Activated CD4-positive, alpha-beta T cell treated with anti-CD3 and anti-CD28 coated beads, Interleukin-2, amount 10 ng/mL, durations not matched to agents 7 days and 5 days (primary cell): ENCODE data around the gene FBXO10. TPM values are rescaled to one million over a fixed set of nuclear protein-coding genes. Genes with fewer than 3 reads are reported as not detected.
A peak's percentile ranks its signal among the peaks of the same experiment; 100 is the strongest.

Source experiments
- CTCF ChIA-PET: fragments of 350-600 bp; sonication (Branson Sonifier 250); formaldehyde crosslinking; loops from one replicate; lab custom pipeline; 2021; ENCODE audit warnings: antibody characterized with exemption; lab: Charles Lee
- POLR2A ChIA-PET: fragments of 350-600 bp; sonication (Branson Sonifier 250); formaldehyde crosslinking; loops from one replicate; lab custom pipeline; 2021; ENCODE audit warnings: antibody characterized with exemption; lab: Charles Lee
- DNase-seq: peaks from one replicate; pipeline ENCODE4 v3.0.0-alpha.2; 2020
- H3K27ac Mint-ChIP-seq: one replicate; pipeline ENCODE4 v1.8.0; 2021; ENCODE audit warnings: mild to moderate bottlenecking, moderate library complexity, mixed read lengths
- H3K27me3 Mint-ChIP-seq: one replicate; pipeline ENCODE4 v1.8.0; 2021; ENCODE audit warnings: mixed read lengths
- H3K36me3 Mint-ChIP-seq: one replicate; pipeline ENCODE4 v1.8.0; 2021; ENCODE audit warnings: low read depth, mixed read lengths
- H3K4me1 Mint-ChIP-seq: one replicate; pipeline ENCODE4 v1.8.0; 2021; ENCODE audit warnings: mixed read lengths
- H3K4me3 Mint-ChIP-seq: one replicate; pipeline ENCODE4 v1.8.0; 2021; ENCODE audit warnings: mild to moderate bottlenecking, moderate library complexity, mixed read lengths
- H3K9me3 Mint-ChIP-seq: one replicate; pipeline ENCODE4 v1.8.0; 2021; ENCODE audit warnings: mixed read lengths
- total RNA-seq, 2 experiments: library from RNA; stranded (reverse); gene quantifications; one replicate each; pipeline ENCODE4 v1.2.3, GENCODE V29; 2021

Gene FBXO10, protein sequence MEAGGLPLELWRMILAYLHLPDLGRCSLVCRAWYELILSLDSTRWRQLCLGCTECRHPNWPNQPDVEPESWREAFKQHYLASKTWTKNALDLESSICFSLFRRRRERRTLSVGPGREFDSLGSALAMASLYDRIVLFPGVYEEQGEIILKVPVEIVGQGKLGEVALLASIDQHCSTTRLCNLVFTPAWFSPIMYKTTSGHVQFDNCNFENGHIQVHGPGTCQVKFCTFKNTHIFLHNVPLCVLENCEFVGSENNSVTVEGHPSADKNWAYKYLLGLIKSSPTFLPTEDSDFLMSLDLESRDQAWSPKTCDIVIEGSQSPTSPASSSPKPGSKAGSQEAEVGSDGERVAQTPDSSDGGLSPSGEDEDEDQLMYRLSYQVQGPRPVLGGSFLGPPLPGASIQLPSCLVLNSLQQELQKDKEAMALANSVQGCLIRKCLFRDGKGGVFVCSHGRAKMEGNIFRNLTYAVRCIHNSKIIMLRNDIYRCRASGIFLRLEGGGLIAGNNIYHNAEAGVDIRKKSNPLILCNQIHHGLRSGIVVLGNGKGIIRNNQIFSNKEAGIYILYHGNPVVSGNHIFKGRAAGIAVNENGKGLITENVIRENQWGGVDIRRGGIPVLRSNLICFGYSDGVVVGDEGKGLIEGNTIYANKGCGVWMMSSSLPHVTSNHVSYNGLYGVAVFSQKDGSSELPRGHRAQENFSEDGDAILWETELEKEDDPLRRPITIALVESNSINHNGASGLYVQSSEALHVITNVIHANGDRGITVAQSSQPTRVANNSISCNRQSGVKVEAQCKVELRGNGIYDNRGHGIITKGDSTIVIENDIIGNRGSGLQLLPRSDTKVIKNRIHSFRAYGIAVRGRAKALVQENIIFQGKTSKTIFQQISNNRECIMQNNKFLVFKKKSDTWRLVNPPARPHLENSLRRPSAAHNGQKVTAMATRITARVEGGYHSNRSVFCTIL
- total RNA-seq, result 1 to 10 TPM; 2.6 TPM

DNA sequence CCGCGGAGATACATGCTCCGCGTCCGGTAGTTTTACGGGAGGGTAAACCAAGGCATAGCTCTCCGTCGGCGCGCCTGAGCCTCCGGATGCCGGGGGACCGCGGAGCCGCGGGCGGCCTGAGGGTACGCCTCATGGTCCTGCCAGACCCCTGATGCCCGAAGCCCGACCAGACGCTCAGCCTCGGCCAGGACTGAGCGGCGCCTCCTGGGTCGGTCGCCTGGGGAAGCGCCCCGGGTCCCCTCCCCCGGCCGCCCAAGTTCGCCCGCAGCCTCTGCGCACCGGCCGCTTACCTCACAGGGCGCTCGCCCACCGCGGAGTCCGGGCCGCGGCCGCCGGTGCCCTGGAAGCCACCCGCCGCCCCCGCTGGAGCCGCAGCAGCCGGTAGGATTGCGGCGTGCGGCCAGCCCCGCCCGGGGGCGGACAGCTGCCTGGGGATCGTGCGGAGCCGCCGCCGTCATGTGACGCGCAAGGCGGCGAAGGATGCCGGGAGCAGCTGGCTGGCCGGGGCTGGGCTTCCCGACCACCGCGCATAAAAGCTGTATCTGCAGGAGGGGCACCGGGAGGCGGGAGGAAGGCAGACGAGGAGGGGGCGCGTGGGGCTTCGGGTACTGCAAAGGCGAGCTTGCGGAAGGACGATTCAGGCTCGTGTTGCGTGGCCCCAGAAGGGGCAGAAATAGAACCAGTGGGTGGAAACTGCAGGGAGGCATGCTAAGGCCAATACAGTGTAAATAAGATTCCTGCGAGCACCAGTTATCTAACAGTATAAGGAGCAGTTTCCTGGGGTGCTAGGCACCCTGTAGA, at the start of gene FBXO10:
Gene FBXO10 (minus strand): TSS at position 460 of the 801 bp plus-strand sequence. CDS start 34,612 bp downstream, outside the sequence.
- Mint-ChIP-seq H3K4me1 (peaks cover 19% of the 10 kb centered on the region), H3K27ac (peak within 1 kb of the TSS; percentile 84), H3K4me3 (peak within 1 kb of the TSS; percentile 84), H3K9me3 (no peaks in the 10 kb centered on the region), H3K36me3 (peaks cover 4% of the 10 kb centered on the region), H3K27me3 (peaks cover 4% of the 10 kb centered on the region)
- ChIA-PET POLR2A (interaction anchor here (0.6 to 0.7 kb wide), 3 partner anchors 13 to 280 kb away, joined by 3 read pairs; no protein-coding TSS in a partner anchor), CTCF (interaction anchor here (0.5 to 2.2 kb wide), 5 partner anchors 12 to 53 kb away, joined by 3 to 9 read pairs (median 5); partner anchors contain the start of gene TOMM5)
- peak; percentile 51 for DNase-seq

DNA sequence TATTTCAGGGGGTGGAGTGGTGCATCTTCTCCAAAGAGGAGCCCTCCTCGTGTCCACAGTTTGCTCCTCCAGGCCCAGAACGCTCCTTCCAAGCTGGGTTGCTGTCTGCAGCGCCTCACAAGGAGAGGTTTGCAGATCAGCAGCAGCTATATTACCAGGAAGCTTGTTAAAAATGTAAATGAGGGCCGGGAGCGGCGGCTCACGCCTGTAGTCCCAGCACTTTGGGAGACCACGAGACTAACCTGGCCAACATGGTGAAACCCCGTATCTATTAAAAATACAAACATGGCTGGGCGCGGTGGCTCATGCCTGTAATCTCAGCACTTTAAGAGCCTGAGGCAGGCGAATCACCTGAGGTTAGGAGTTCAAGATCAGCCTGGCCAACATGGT, 49.6 kb upstream of the FBXO10 start:
- no peaks in the 10 kb centered on the region for H3K9me3 Mint-ChIP-seq
- DNase-seq, result no peak
- H3K4me1 Mint-ChIP-seq, result no peaks in the 10 kb centered on the region
- H3K36me3 Mint-ChIP-seq, result no peaks in the 10 kb centered on the region
- ChIA-PET POLR2A (no interaction called here), CTCF (interaction anchor here (1.0 to 1.4 kb wide), 3 partner anchors 11 to 20 kb away, joined by 3 to 4 read pairs (median 4); no protein-coding TSS in a partner anchor)
- H3K4me3 Mint-ChIP-seq, result no peak overlapping the region
- H3K27ac Mint-ChIP-seq, result no peak overlapping the region
- peaks cover 7% of the 10 kb centered on the region for H3K27me3 Mint-ChIP-seq

DNA sequence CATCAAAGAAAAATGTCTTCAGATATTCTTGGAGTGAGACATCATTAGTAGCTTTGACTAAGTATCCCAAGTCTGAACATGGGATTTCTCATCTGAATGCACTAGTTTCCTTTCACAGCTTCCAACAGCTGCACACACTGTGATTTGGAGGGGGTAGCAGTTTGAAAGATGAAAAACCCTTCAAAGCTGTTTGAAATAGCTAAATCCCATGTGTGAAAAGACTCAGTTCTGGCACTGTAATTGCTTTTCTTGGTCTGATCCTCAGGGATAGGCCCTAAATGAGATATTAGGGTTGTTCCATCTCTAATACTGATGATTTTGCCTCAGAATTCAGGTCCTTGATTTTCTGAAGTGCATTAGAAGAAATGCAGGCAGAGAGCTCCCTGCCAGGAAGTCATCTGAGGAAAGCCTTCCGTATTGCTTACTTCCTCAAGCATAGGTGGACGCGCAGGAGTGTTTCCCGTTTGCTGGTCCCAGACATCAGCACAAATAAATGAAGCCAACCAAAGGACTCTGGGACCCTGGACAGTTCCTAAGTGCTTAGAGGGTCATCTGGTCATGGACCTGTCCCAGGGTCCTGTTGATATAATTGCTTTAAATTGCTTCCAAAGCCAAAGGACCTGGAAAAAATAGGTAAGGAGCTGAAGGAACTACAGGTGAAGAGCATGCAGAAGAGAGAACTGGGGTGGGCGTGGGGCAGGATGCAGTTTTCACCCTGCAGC, 49.0 kb upstream of the FBXO10 start:
- Mint-ChIP-seq H3K27me3 (peaks cover 7% of the 10 kb centered on the region), H3K9me3 (no peaks in the 10 kb centered on the region), H3K4me1 (no peaks in the 10 kb centered on the region), H3K4me3 (no peak overlapping the region), H3K27ac (no peak overlapping the region), H3K36me3 (no peaks in the 10 kb centered on the region)
- DNase-seq, result no peak
- ChIA-PET CTCF (interaction anchor here (0.9 to 1.1 kb wide), 3 partner anchors 12 to 19 kb away, joined by 3 to 4 read pairs (median 3); no protein-coding TSS in a partner anchor), POLR2A (no interaction called here)

DNA sequence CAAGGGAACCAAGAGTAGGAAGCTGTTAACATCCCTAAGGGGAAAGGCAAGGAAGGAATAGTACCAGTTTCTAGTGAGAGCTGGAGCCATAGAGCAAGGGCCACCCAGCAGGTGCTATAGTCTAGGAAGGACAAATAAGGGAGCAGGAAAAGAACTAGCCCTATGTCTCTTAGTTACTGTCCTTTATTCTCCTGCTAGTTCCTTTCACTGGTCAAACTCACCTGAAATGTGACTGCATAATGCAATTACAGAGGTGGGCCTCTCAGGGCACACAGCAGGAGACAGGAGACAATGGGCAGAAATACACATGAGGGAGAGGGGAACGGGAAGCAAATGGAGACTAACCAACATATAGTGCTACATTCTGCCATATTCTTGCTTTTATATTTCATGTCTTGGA, 47.9 kb upstream of the FBXO10 start:
- H3K4me3 Mint-ChIP-seq, result no peak overlapping the region
- DNase-seq, result no peak
- no peak overlapping the region for H3K27ac Mint-ChIP-seq
- H3K9me3 Mint-ChIP-seq, result no peaks in the 10 kb centered on the region
- POLR2A ChIA-PET, result no interaction called here
- no peaks in the 10 kb centered on the region for H3K4me1 Mint-ChIP-seq
- no peaks in the 10 kb centered on the region for H3K36me3 Mint-ChIP-seq
- CTCF ChIA-PET, result interaction anchor here (0.8 to 0.9 kb wide), 2 partner anchors 18 to 26 kb away, joined by 3 read pairs; no protein-coding TSS in a partner anchor
- H3K27me3 Mint-ChIP-seq, result peaks cover 7% of the 10 kb centered on the region

DNA sequence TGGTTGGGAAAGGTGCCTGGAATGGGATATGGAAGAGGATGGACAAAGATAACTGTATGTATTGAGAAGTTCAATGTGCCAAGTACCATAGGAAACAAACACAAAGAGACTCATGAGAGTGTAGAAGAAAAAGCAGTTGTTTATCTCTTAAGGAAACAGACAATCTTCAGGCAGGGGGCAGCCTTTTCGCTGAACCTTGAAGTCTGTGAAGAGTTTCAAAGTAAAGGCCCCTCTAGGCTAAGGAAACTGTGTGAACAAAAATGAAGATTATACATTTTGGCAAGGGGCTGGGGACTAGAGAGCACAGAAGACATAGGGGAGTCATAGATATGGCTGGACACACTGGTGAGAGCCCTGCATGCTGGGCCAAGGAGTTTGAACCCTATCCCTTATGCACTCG, 47.1 kb upstream of the FBXO10 start:
- H3K4me1 Mint-ChIP-seq, result no peaks in the 10 kb centered on the region
- CTCF ChIA-PET, result no interaction called here
- no peak overlapping the region for H3K4me3 Mint-ChIP-seq
- H3K27ac Mint-ChIP-seq, result no peak overlapping the region
- H3K9me3 Mint-ChIP-seq, result no peaks in the 10 kb centered on the region
- no peaks in the 10 kb centered on the region for H3K36me3 Mint-ChIP-seq
- peaks cover 7% of the 10 kb centered on the region for H3K27me3 Mint-ChIP-seq
- POLR2A ChIA-PET, result no interaction called here
- no peak for DNase-seq

DNA sequence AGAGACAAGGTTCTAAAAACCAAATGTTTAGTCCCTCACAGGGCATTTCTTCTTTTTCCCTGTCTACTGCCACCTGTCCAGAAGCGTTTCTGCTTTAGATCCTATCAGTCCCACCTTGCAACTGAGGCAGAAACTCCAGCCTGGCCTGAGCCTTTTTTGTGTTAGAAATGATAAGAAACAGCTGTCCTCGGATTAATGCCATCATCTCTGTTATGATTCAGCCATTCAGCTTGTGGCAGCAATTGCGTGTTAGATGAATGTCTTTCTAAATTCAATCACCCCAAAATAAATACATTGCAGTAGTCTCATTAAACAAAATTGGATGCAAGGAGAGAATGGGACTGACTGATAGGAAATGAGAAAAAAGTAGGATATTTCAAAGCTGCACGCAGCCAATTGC, 46.3 kb upstream of the FBXO10 start:
- peaks cover 5% of the 10 kb centered on the region for H3K27me3 Mint-ChIP-seq
- POLR2A ChIA-PET, result no interaction called here
- no peaks in the 10 kb centered on the region for H3K36me3 Mint-ChIP-seq
- H3K9me3 Mint-ChIP-seq, result no peaks in the 10 kb centered on the region
- no peak for DNase-seq
- CTCF ChIA-PET, result no interaction called here
- no peaks in the 10 kb centered on the region for H3K4me1 Mint-ChIP-seq
- H3K27ac Mint-ChIP-seq, result no peak overlapping the region
- no peak overlapping the region for H3K4me3 Mint-ChIP-seq

DNA sequence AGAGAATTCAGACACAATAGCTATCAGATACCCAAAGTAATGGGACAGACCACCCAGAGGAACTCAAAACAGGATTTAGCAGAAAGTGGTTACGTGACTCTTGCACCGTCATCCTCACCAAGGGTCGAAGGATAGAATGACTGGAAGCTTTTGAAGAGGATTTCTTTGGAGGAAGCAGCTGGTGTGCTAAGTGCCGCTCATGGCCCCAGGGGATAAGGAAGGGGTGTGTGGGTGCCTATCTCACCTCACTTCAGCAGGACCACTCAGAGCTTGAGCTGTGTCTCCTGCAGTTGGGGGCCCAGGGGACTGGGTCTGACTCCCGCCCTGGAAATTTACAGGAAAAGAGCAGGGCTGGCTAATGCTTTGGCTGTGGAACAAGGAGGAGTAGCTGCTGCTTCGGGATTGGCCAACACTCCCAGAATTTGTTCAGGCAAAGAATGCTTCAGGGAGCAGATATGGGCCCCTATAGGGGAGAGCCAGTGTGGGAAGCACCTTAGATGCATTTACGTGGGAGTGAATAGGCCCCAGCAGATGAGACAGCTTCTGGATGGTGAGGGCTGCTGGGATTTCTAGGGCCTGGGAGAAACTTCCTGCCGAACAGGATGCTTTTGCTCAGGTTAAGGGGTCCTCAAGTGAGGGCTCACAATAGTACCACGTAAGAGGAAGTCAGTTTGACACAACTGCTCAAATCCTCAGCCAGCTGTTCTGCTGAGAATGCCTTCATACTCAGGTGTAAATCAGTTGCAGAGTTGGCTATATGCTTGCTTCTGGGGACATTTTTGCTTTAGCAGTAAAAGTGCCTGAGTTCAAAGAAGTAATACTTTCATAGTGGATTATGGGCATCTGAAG, 45.3 kb upstream of the FBXO10 start:
- H3K27me3 Mint-ChIP-seq, result peaks cover 1% of the 10 kb centered on the region
- no peaks in the 10 kb centered on the region for H3K36me3 Mint-ChIP-seq
- CTCF ChIA-PET, result no interaction called here
- H3K4me3 Mint-ChIP-seq, result no peak overlapping the region
- H3K27ac Mint-ChIP-seq, result no peak overlapping the region
- no peak for DNase-seq
- no peaks in the 10 kb centered on the region for H3K4me1 Mint-ChIP-seq
- POLR2A ChIA-PET, result no interaction called here
- H3K9me3 Mint-ChIP-seq, result no peaks in the 10 kb centered on the region

DNA sequence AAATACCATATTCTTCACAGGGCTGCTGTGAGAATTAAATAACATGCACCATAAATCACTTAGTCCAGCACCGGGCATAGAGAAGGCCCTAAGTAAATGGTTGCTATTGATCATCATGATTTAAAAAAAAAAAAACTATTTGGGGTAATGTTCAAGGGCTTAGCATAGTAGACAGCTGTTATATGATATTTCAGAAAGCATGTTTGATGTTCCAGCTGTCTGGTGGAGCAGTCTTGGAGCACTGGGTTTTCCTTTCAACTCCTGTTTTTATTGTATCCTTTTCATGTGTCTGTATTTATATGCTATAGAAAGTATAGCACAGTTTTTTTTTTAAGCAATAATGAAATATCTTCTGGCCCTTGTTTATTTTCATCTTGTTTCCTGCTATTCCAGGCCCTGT, 44.2 kb upstream of the FBXO10 start:
- Mint-ChIP-seq H3K27me3 (peaks cover 1% of the 10 kb centered on the region), H3K36me3 (no peaks in the 10 kb centered on the region), H3K4me1 (no peaks in the 10 kb centered on the region), H3K27ac (no peak overlapping the region), H3K4me3 (no peak overlapping the region), H3K9me3 (no peaks in the 10 kb centered on the region)
- DNase-seq, result no peak
- POLR2A ChIA-PET, result no interaction called here
- CTCF ChIA-PET, result interaction anchor here (0.7 kb wide), 1 partner anchor 57 kb away, joined by 3 read pairs; no protein-coding TSS in a partner anchor

DNA sequence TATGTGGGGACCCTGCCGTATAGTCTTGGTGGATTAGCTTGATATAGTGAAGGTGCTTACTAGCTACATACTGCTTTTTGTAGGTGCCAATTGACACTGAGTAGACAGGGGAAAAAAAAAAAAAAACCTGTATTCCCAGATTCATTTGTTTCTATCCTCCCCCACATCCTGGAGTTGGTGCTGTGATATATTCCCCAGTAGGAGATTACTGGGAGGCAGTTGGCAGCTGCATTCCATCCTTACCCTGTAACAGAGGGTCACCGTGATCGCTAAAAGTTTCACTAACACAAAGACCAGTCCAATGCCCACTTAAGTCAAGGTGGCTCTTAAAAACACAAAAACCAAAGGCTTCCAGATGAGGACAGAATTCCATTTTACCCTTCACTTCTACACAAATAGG, 43.6 kb upstream of the FBXO10 start:
- POLR2A ChIA-PET, result no interaction called here
- no peaks in the 10 kb centered on the region for H3K9me3 Mint-ChIP-seq
- peaks cover 1% of the 10 kb centered on the region for H3K27me3 Mint-ChIP-seq
- H3K36me3 Mint-ChIP-seq, result no peaks in the 10 kb centered on the region
- no peaks in the 10 kb centered on the region for H3K4me1 Mint-ChIP-seq
- H3K4me3 Mint-ChIP-seq, result no peak overlapping the region
- CTCF ChIA-PET, result interaction anchor here (0.6 kb wide), 2 partner anchors 320 to 351 kb away, joined by 3 to 4 read pairs; no protein-coding TSS in a partner anchor
- H3K27ac Mint-ChIP-seq, result no peak overlapping the region
- DNase-seq, result no peak

DNA sequence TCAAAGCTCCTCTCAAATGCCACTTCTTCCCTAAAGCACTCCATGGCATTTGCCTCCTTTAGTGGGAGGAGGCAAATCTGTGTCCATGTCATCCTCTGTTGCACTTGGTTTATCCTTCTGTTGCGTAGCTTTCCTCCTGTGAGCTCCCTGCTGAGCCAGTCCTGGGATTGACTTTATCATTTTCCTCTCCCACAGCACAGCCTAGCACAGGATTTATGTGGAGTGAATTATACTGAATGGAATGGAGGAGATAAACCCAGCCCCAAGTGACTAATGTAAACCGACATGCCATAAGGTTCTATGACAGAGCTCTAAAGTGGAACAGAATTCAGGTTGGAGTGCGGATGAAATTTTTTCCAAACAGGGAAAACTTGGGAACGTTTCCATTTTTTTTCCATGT, 42.6 kb upstream of the FBXO10 start:
- Mint-ChIP-seq H3K4me1 (no peaks in the 10 kb centered on the region), H3K27me3 (peaks cover 3% of the 10 kb centered on the region), H3K36me3 (no peaks in the 10 kb centered on the region), H3K4me3 (no peak overlapping the region), H3K9me3 (no peaks in the 10 kb centered on the region), H3K27ac (no peak overlapping the region)
- DNase-seq, result no peak
- ChIA-PET CTCF (interaction anchor here (0.5 kb wide), 1 partner anchor 216 kb away, joined by 3 read pairs; no protein-coding TSS in a partner anchor), POLR2A (no interaction called here)

DNA sequence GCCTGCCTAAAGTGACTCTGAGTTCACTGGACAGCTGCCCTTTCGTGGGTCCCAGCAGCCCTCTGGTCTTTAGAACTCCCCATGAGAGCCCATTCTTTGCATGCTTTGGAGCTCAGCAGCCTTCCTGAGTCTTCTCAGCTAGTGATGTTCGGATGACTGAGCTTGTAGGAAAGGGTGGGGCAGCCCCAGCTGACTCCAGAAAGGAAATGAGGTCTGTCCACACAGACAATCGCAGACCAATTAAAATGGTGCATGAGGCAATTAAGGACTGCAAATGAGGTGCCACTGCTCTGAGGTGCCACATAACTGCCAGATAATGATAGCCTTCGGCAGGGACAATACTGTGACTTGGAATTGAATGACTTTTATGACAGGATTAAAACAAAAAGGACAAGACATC, 41.7 kb upstream of the FBXO10 start:
- no peaks in the 10 kb centered on the region for H3K9me3 Mint-ChIP-seq
- no peak overlapping the region for H3K27ac Mint-ChIP-seq
- peaks cover 3% of the 10 kb centered on the region for H3K27me3 Mint-ChIP-seq
- no peak overlapping the region for H3K4me3 Mint-ChIP-seq
- no peak for DNase-seq
- ChIA-PET CTCF (no interaction called here), POLR2A (no interaction called here)
- H3K36me3 Mint-ChIP-seq, result no peaks in the 10 kb centered on the region
- H3K4me1 Mint-ChIP-seq, result no peaks in the 10 kb centered on the region
